SIG-M5 (cell line): ENCODE results near the gene NUP35.
"Not testable (repeated sequence)": the region's sequence is repeated elsewhere in the genome, so short reads cannot be mapped to it uniquely, and the experiment has no call there.

Experiments used
- DNase-seq: peaks from one replicate; lab custom pipeline; 2025; lab: John Stamatoyannopoulos, UW

NUP35 gene

DNA sequence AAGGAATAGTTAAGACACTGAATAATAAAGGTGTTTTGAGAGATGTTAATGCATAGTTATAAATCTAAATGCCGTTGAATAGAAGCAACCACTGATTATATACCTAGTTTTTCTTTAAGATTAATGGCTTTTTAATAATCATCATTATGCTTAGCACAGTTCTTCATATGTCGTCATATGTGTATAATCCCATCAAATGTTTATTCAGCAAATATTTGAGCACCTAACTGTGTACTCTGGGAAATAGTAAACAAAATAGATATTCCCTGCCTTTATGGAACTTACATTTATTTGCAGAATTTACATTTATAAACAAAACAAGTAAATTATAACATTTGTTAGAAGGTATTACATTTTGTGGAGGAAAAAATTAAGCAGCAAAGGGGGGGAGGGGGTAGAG, 9.8 kb downstream of the NUP35 start:
- DNase-seq, result no peak

DNA sequence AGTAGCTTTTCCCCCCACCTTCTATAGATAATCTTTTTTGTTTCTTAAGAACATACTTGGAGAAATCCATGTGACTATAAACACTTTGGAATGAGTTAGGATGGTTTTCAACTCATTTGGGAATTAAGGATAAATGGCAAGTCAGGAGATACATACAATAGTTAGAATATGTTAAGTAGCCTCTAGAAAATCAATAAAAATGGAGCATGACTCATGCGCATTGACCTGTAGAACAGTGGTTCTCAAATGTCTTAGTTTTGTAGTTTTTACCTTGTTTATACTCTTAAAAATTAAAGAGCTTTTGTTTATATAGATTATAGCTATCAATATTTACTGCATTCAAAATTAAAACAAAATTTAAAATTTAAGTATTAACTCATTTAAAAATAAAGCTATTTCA, 24.7 kb downstream of the NUP35 start:
- DNase-seq, result no peak

DNA sequence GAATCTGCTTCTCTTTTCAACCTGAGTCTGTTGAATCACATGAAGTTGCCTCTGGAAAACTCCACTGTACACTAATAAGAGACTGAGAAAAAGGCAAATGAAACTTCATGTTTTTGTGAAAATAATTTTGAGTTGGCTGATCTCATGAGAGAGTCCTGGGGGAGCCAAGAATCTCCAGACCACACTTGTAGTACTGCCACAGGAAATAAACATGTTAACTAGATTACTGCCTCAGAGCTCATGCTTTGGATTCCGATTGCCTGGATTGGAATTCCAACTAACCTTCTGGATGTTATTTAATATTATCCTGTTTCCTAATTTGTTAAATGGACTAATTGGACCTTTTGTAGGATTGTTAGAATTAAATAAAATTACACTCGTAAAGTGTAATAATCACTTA, 25.2 kb downstream of the NUP35 start:
- no peak for DNase-seq

DNA sequence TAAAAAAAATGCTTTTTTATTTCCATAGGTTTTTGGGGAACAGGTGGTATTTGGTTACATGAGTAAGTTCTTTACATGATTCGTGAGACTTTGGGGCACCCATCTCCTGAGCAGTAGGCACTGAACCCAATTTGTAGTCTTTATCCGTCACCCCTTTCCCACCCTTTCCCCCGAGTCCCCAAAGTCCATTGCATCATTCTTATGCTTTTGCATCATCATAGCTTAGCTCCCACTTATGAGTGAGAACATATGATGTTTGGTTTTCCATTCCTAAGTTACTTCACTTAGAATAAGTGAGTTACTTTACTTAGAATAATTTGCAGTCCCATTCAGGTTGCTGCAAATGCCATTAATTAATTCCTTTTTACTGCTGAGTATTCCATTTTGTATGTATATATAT, 28.0 kb downstream of the NUP35 start:
- DNase-seq, result not testable (repeated sequence)

DNA sequence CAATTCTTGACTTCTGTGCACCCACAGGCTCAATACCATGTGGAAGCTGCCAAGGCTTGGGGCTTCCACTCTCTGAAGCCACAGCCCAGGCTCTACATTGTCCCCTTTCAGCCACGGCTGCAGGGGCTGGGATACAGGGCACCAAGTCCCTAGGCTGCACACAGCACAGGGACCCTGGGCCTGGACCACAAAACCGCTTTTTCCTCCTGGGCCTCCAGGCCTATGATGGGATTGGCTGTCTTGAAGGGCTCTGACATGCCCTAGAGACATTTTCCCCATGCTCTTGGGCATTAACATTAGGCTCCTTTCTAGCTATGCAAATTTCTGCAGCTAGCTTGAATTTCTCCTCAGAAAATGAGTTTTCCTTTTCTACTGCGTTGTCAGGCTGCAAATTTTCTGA, 29.7 kb downstream of the NUP35 start:
- DNase-seq, result no peak

DNA sequence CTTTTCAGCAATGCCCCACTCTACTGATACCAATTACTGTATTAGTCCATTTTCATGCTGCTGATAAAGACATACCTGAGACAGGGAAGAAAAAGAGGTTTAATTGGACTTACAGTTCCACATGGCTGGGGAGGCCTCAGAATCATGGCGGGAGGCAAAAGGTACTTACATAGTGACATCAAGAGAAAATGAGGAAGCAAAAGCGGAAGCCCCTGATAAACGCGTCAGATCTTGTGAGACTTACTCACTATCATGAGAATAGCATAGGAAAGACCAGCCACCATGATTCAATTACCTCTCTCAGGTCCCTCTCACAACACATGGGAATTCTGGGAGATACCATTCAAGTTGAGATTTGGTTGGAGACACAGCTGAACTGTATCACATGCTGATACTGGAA, 30.5 kb downstream of the NUP35 start:
- DNase-seq, result not testable (repeated sequence)

DNA sequence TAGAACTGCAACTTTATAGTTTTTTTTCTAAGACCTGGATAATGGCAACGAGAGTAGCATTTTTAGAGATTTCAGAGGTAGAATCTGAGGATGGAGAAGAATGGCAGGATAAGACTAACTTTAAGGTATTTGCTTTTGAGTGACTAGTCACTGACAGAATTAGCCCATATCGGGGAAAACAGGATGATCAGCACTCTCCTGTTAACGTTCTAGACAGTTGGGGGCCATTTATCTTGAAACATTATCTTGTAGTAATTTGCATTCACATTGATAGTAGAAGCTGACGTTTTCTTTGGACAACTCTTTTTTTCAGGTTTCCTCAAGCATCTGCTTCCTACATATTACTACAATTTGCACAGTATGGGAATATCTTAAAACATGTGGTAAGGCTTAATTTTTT, 32.9 kb downstream of the NUP35 start:
- no peak for DNase-seq

DNA sequence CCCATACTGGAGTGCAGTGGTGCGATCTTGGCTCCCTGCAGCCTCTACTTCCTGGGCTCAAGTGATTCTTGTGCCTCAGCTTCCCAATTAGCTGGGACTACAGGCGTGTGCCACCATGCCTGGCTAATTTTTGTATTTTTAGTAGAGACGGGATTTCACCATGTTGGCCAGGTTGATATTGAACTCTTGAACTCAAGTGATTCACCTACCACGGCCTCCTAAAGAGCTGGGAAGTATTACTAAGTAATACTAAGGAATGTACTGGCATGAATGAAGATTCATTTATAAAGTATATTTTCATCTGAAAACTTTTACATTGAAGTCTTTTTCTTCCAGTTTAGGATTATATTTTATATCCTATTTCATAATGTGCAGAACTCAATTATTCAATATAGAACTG, 38.1 kb downstream of the NUP35 start:
- DNase-seq, result no peak

DNA sequence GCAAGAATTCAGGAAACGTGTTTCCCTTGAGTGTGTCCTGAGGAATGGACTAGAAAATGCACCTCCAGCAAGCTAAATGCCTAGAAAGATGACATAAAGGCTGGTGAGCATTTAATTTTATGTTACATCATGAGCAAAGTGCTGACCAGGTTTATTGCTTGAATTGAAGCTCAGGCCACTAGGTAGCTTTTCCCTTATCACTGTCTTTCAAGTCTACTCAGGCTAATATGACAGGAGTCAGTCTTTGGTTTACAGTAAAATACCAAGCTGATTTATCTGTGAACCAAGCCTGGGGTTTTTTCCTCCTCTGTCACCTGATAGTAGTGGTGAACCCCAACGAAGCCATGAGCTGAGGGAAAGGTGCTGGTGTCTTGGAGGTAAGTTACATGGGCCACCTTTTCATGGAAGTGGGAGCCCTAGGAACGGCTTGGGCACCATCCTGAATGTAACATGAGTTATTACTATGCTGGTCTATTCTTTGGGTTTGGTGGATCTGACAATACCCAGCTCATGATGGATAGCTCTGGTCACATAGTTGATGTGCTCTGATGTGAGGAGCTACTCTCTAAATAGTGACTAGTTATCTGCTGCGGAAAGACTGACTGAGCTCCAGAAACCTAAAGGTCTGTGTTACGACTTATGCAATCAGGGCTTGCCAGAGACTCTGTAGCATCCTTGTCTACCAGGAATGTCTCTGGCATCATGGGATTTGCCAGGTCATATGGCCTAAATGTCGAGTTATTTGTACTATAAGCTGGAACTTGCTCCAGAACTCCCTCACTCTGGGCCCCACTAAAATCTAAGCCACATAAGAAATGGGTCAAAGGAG, 39.8 kb downstream of the NUP35 start:
- DNase-seq, result no peak

DNA sequence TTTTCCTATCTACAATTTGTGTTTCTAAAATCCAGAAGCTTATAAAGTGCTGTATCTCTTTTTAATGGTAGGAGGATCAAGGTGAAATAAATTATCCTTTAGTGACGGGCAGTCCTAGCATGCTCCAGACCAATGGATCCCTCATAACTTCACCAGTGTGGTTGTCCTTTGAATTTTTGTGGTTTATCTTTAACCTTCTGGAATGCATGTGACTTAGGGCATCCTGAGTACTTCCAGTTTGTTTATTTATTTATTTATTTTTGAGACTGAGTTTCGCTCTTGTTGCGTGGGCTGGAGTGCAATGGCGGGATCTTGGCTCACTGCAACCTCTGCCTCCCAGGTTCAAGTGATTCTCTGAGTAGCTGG, 40.4 kb downstream of the NUP35 start:
- no peak for DNase-seq

DNA sequence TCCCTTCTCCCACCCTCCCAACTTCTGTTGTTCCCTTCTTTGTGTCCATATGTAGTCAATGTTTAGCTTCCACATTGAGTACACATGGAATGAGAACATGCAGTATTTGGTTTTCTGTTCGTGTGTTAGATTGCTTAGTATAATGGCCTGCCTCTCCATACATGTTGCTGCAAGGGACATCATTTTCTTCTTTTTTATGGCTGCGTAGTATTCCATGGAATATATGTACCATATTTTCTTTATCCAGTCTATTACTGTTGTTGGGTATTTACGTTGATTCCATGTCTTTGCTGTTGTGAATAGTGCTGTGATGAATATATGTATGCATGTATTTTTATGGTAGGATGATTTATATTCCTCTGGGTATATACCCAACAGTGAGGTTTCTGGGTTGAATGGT, 42.0 kb downstream of the NUP35 start:
- DNase-seq, result no peak

DNA sequence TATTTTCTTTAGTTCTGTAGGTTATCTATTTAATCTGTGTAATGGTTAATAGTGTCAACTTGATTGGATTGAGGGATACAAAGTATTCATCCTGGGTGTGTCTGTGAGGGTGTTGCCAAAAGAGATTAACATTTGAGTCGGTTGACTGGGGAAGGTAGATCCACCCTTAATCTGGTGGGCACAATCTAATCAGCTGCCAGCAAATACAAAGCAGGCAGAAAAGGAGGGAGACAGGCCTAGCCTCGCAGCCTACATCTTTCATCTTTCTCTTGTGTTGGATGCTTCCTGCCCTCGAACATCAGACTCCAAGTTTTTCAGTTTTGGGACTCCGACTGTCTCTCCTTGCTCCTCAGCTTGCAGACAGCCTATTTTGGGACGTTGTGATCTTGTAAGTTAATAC, 42.7 kb downstream of the NUP35 start:
- DNase-seq, result not testable (repeated sequence)

DNA sequence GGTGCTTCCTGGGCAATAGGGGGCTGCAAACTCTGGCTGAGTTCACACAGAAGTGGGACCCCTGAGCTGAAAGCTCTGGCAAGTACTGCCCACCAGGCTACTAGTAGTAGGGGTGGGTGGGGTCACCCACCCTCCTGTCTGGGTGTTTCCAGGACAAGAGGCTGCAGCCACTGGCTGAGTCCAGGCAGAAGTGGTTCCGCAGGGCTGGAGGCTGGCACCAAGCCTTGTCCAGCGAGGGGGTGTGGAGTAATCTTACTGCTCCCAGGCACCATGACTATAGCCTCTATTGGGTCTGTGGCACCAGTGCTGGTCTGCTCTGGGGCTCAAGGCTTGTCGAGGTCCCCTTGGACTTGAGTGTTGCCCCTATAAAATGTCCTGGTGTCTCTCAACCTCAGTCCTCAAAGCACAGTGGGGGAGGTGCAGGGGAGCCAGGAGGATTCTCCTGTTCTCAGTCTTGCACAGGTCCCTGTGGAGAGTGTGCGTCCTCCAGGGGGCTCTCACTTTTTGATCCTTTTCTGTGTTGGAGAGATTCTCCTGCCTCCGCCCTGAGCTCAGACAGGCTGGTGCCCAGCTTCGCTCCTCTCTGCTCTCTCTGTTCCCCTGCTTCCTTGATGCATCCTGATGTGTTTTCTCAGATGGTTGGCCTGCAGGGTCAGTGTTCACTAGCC, 48.1 kb downstream of the NUP35 start:
- no peak for DNase-seq

DNA sequence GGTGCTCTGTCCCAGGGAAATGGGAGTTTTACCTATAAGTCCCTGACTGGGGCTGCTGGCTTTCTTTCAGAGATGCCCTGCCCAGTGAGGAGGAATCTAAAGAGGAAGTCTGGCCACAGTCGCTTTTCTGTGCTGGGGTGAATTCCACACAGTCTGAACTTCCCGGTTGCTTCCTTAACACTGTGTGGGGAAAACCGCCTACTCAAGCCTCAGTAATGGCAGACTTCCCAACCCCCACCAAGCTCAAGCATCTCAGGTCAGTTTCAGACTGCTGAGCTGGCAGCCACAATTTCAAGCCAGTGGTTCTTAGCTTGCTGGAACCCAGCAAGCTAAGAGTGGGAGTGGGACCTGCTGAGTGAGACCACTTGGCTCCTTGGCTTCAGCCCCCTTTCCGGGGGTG, 54.9 kb downstream of the NUP35 start:
- DNase-seq, result no peak

DNA sequence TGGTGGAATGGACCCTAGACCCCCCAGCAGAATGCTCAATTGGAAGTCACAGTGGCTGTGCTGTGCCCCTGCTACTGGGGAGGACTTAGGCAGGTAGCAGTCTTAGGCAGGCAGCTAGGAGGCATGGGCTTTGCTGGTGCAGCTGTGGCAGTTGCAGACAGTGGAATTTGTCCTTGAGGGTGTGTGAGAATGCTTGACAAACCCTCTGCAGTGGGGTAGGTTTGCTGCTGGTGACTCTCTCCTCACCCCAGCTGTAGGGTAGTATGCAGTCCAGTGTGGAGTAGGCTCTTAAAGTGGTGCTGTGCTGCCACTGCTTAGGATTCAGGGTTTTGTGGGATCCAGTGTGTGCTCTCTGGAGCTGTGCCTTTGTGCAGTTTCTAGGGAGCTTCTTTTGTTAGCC, 61.3 kb downstream of the NUP35 start:
- no peak for DNase-seq

DNA sequence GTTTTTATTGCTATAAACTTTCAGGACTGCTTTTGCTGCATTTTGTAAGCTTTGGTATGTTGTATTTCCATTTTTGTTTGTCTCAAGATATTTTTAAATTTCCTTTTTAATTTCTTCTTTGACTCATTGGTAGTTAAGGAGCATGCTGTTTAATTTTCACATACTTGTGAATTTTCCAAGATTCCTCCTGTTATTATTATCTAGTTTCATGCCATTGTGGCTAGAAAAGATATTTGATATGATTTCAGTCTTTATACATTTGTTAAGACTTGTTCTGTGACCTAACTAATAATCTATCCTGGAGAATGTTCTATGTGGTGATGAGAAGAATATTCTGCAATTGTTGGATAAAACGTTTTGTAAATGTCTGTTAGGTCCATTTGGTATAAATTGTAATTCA, 62.1 kb downstream of the NUP35 start:
- DNase-seq, result no peak

DNA sequence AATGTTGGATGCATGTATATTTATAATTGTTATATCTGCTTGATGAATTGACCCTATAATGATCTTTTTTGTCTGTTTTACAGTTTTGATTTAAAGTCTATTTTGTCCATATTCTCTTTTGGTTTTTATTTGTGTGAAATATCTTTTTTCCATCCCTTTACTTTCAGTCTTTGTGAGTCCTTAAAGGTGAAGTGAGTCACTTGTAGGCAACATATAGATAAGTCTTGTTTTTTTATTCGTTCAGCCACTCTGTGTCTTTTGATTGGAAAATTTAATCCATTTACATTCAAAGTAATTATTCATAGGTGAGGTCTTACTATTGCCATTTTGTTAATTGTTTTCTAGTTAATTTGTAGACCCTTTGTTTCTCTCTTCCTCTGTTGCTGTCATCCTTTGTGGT, 62.5 kb downstream of the NUP35 start:
- no peak for DNase-seq

DNA sequence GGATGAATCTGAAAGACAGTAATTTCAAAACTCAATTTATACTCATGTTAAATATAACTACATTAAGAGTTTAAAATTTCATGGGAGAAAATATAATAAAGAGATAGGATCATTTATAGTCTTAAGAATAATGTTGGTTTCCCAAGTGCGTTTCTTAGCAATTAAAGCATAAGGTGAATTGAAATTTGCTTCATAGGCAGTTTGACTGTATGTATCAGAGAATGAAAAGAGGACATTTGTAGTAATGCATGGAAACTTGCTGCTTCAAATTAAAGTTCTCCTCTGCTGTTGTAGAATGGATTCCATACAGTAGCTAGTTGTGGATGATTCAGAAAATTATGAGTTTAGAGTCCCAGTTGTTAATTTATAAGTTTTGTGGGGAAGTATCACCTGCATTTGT, 68.1 kb downstream of the NUP35 start:
- DNase-seq, result no peak

DNA sequence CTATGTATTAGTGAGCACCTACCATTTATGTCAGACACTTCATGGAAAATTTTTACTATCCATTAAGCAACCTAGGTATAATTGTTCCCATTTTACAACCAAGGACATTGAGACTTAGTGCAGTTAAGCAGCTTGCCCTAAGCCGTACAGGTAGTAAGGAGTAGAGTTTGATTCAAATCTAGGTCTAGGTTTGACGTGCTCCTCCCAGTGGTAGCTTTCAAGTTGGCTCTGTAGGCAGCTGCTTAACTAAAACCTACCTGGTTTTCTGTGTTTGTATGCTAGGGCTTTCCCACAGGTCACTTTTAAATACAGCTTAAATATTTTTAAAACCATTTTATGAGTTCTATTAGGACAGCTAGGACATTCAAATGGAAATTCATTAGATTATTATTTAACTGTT, 69.7 kb downstream of the NUP35 start:
- no peak for DNase-seq

DNA sequence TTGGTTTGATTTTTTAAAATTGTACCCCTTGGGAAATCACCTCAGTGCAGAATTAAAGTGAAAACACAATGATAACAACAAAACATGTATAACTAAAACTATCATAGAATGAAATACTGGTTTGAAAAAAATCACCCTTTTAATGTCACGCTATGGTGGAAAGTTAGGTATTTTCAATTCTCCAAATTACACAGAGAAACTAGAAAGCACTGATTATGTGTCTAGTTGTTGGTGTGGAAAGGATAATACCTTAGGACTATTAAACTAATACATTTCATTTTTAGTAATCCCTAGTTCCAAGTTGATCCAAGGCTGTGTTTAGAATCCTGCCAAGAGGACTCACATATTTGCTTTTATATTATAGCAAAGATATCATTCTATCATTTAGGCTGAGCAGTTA, 71.2 kb downstream of the NUP35 start:
- DNase-seq, result no peak

DNA sequence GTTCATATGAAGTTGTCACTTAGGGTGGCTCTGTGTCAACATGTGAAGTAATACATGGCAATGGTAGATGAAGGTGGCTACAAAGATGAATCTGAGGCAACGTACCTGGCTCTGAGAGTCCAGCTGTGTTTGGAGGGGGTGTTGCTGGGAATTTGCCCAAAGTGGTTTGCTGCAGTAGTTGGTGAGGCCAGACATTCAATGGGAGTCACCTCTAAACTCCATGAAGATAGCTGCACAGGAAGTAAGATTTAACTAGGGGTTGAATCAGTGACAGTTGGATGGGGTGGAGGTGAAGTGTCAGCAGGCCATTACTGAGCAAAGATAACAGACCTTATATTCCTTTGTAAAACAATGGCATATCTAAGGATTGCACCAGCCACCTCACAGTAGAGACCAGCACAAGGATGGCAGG, 71.8 kb downstream of the NUP35 start:
- DNase-seq, result no peak

DNA sequence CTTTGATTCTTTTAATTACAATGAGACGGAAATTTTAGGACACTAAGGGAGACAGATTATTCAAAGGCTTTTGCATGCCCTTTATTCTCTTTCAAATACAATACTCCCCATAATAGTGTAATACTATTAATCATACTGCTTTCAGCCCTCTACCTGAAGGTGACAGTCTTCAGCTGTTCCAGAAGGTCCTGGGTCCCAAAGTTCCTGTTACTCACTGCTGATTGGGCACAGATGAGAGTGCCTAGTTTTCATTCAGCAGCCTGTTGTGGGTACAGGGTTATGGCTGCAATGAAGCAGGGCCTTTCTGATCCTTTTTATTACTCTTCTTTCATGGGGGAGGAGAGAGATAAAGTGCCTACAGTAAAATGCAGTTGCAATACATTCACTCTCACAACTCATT, 80.2 kb downstream of the NUP35 start:
- DNase-seq, result no peak

DNA sequence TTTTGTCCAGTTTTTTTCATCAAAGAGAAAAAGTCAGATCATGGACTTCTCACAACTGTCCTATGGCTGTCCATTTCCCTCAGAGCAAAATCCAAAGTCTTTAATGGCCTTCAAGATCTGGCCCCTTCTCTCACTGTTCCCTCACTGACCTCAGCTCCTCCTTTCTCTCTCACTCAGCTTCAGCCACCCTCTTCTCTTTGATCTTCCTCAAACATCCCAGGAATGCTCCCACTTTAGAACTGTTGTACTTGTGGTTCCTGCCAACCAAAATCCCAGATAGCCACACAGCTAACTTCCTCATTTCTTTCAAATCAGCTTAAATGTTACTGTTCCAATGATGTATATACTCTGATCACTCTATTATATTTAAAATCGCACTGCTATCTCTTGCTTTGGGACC, 82.9 kb downstream of the NUP35 start:
- DNase-seq, result no peak
